ENCODE results near the gene SYNDIG1L. TPM values are rescaled to one million over a fixed set of nuclear protein-coding genes. Genes with fewer than 3 reads are reported as not detected.

Gene SYNDIG1L
- total RNA-seq = not detected
- not detected for polyA plus RNA-seq
- long read RNA-seq, donor 1 = 0 reads
- long read RNA-seq, donor 2, partial matches to known transcripts = 5 of 32 reads
- long read RNA-seq, donor 2, other reads (novel, unspliced or antisense) = 27 of 32 reads
- long read RNA-seq, donor 3 = 0 reads
- long read RNA-seq, donor 4 = 0 reads
- long read RNA-seq, donor 5 = 0 reads
- long read RNA-seq, donor 6 = 0 reads
- long read RNA-seq, donor 7 = 0 reads
- long read RNA-seq, donor 8 = 0 reads
- long read RNA-seq, donor 9 = 0 reads
- long read RNA-seq, donor 10 = 0 reads

- Histone ChIP-seq H3K4me3 (peak within 1 kb of the TSS in 3 of 4 donors; percentile 16 to 31 (median 20)), H3K36me3 (no peaks in the 10 kb centered on the region), H3K9me3 (peaks cover 0 to 7% (median 3%) of the 10 kb centered on the region in 4 donors), H3K4me1 (peaks cover 0 to 10% (median 5%) of the 10 kb centered on the region in 4 donors), H3K27ac (no peak within 1 kb of the TSS), H3K27me3 (peaks cover 0 to 64% (median 23%) of the 10 kb centered on the region in 3 donors)
- intact Hi-C loops (cut with DNase I; ENCODE audit: low total_unique reads) = no loop called here
- DNase-seq = no peak
- TF ChIP-seq POLR2AphosphoS5 (IDR thresholded peaks at IDR 0.05) (no peak), CTCF (IDR thresholded peaks at IDR 0.05) (no peak)
- 5 to 18% (median 7%) methylated on average over 4 to 33 of the region's 33 CpGs for WGBS, 5 donors
These were observed at the start of gene SYNDIG1L for GRCh38 chr14:74426202-74426582. Gene SYNDIG1L (minus strand): TSS chr14:74426210. CDS start chr14:74409744, 16,466 bp downstream.

- no peak for TF ChIP-seq EP300 (IDR thresholded peaks at IDR 0.05)
- TF ChIP-seq POLR2AphosphoS5 (IDR thresholded peaks at IDR 0.05) = no peak
- no peak for TF ChIP-seq CTCF (IDR thresholded peaks at IDR 0.05)
- TF ChIP-seq POLR2A (IDR thresholded peaks at IDR 0.05) = no peak
- Histone ChIP-seq H3K27ac (no peak overlapping the region), H3K27me3 (no peaks in the 10 kb centered on the region), H3K4me3 (no peak overlapping the region), H3K9me3 (no peaks in the 10 kb centered on the region), H3K4me1 (no peaks in the 10 kb centered on the region), H3K36me3 (peaks cover 21 to 78% (median 72%) of the 10 kb centered on the region in 4 donors)
- 52 to 79% (median 60%) methylated on average over 3 of the region's 3 CpGs for WGBS, 5 donors
- intact Hi-C loops (cut with DNase I; ENCODE audit: low total_unique reads) = no loop called here
- no peak for DNase-seq
These were observed 49.7 kb upstream of the SYNDIG1L start for GRCh38 chr14:74475678-74476077.

- H3K27me3 ChIP-seq = no peaks in the 10 kb centered on the region
- no peak overlapping the region for H3K4me3 ChIP-seq
- H3K4me1 ChIP-seq = peaks cover 0 to 6% (median 0%) of the 10 kb centered on the region in 4 donors
- no peak for DNase-seq
- no peak overlapping the region for H3K27ac ChIP-seq
- intact Hi-C loops (cut with DNase I; ENCODE audit: low total_unique reads) = no loop called here
- no peaks in the 10 kb centered on the region for H3K9me3 ChIP-seq
- 76 to 95% (median 82%) methylated on average over 2 of the region's 2 CpGs for WGBS, 5 donors
- H3K36me3 ChIP-seq = peaks cover 10 to 67% (median 60%) of the 10 kb centered on the region in 4 donors
- TF ChIP-seq CTCF (IDR thresholded peaks at IDR 0.05) (no peak), POLR2AphosphoS5 (IDR thresholded peaks at IDR 0.05) (no peak), EP300 (IDR thresholded peaks at IDR 0.05) (no peak), POLR2A (IDR thresholded peaks at IDR 0.05) (no peak)
These were observed 48.4 kb upstream of the SYNDIG1L start for GRCh38 chr14:74474376-74474775.

- TF ChIP-seq POLR2AphosphoS5 (IDR thresholded peaks at IDR 0.05) (no peak), CTCF (IDR thresholded peaks at IDR 0.05) (no peak), POLR2A (IDR thresholded peaks at IDR 0.05) (no peak), EP300 (IDR thresholded peaks at IDR 0.05) (no peak)
- no peak for DNase-seq
- H3K4me1 ChIP-seq = peaks cover 0 to 6% (median 0%) of the 10 kb centered on the region in 4 donors
- intact Hi-C loops (cut with DNase I; ENCODE audit: low total_unique reads) = no loop called here
- no peak overlapping the region for H3K4me3 ChIP-seq
- 80 to 95% (median 83%) methylated on average over 2 of the region's 2 CpGs for WGBS, 5 donors
- H3K27me3 ChIP-seq = no peaks in the 10 kb centered on the region
- H3K9me3 ChIP-seq = no peaks in the 10 kb centered on the region
- H3K36me3 ChIP-seq = peaks cover 9 to 49% (median 47%) of the 10 kb centered on the region in 4 donors
- H3K27ac ChIP-seq = no peak overlapping the region
These were observed 46.6 kb upstream of the SYNDIG1L start for GRCh38 chr14:74472601-74473000.

Measured in stomach (tissue), 19 donors.